Measurements from ENCODE around the gene CSMD2. TPM values are rescaled to one million over a fixed set of nuclear protein-coding genes. Genes with fewer than 3 reads are reported as not detected.
A peak's percentile ranks its signal among the peaks of the same experiment; 100 is the strongest.
"Not testable (repeated sequence)": the region's sequence is repeated elsewhere in the genome, so short reads cannot be mapped to it uniquely, and the experiment has no call there.

Gene CSMD2
- total and polyA plus RNA-seq, 2 donors from 2014 or later = 0.47 TPM; not detected in 1

GRCh38 chr1:34018285-34018684, 146.7 kb downstream of the CSMD2 start:
- FAIRE-seq (no peak), DNase-seq (no peak)
- Histone ChIP-seq H3K4me1 (ENCODE audit: control insufficient read depth in 2 of 3, insufficient read depth in 2 of 3, low read depth in 1 of 3, low read length in 3 of 3) (peaks cover 0 to 4% (median 3%) of the 10 kb centered on the region in 3 donors), H3K27ac (ENCODE audit: low read depth in 2 of 2, low read length in 2 of 2) (no peak overlapping the region), H3K9me3 (ENCODE audit: control insufficient read depth in 2 of 3, insufficient read depth in 1 of 3, low read length in 3 of 3) (no peaks in the 10 kb centered on the region), H3K9ac (ENCODE audit: low read length in 3 of 3) (no peak overlapping the region), H3K4me3 (ENCODE audit: low read length in 3 of 3) (no peak overlapping the region), H3K27me3 (ENCODE audit: control insufficient read depth, insufficient read depth, low read length) (no peaks in the 10 kb centered on the region), H3K36me3 (ENCODE audit: control insufficient read depth in 2 of 3, insufficient read depth in 3 of 3, low read length in 3 of 3) (no peaks in the 10 kb centered on the region)
- intact Hi-C loops (cut with DNase I) = no loop called here
- no peak for TF ChIP-seq CTCF (IDR thresholded peaks at IDR 0.05; ENCODE audit: borderline replicate concordance, extremely low read depth, insufficient read depth)

- H3K4me3 ChIP-seq (ENCODE audit: low read length in 3 of 3); H3K36me3 ChIP-seq (ENCODE audit: control insufficient read depth in 2 of 3, insufficient read depth in 3 of 3, low read length in 3 of 3); H3K4me1 ChIP-seq (ENCODE audit: control insufficient read depth in 2 of 3, insufficient read depth in 2 of 3, low read depth in 1 of 3, low read length in 3 of 3); FAIRE-seq; H3K27me3 ChIP-seq (ENCODE audit: control insufficient read depth, insufficient read depth, low read length); H3K9ac ChIP-seq (ENCODE audit: low read length in 3 of 3); H3K9me3 ChIP-seq (ENCODE audit: control insufficient read depth in 2 of 3, insufficient read depth in 1 of 3, low read length in 3 of 3); DNase-seq; H3K27ac ChIP-seq (ENCODE audit: low read depth in 2 of 2, low read length in 2 of 2); intact Hi-C loops (cut with DNase I): not testable (repeated sequence)
Observed at GRCh38 chr1:34016281-34016680, 148.7 kb downstream of the CSMD2 start.

GRCh38 chr1:34013958-34014737, 150.9 kb downstream of the CSMD2 start:
- Histone ChIP-seq H3K9ac (ENCODE audit: low read length in 3 of 3) (no peak overlapping the region), H3K27me3 (ENCODE audit: control insufficient read depth, insufficient read depth, low read length) (no peaks in the 10 kb centered on the region), H3K27ac (ENCODE audit: low read depth in 2 of 2, low read length in 2 of 2) (no peak overlapping the region), H3K4me3 (ENCODE audit: low read length in 3 of 3) (no peak overlapping the region), H3K4me1 (ENCODE audit: control insufficient read depth in 2 of 3, insufficient read depth in 2 of 3, low read depth in 1 of 3, low read length in 3 of 3) (peaks cover 0 to 4% (median 3%) of the 10 kb centered on the region in 3 donors), H3K9me3 (ENCODE audit: control insufficient read depth in 2 of 3, insufficient read depth in 1 of 3, low read length in 3 of 3) (no peaks in the 10 kb centered on the region), H3K36me3 (ENCODE audit: control insufficient read depth in 2 of 3, insufficient read depth in 3 of 3, low read length in 3 of 3) (no peaks in the 10 kb centered on the region)
- DNase-seq = peak in 4 of 5 donors; percentile 22 to 57 (median 44)
- no peak for FAIRE-seq
- intact Hi-C loops (cut with DNase I) = no loop called here
- peak; percentile 60 for TF ChIP-seq CTCF (IDR thresholded peaks at IDR 0.05; ENCODE audit: borderline replicate concordance, extremely low read depth, insufficient read depth)

- DNase-seq (no peak), FAIRE-seq (no peak)
- H3K27me3 ChIP-seq (ENCODE audit: control insufficient read depth, insufficient read depth, low read length) = no peaks in the 10 kb centered on the region
- peaks cover 0 to 4% (median 3%) of the 10 kb centered on the region in 3 donors for H3K4me1 ChIP-seq (ENCODE audit: control insufficient read depth in 2 of 3, insufficient read depth in 2 of 3, low read depth in 1 of 3, low read length in 3 of 3)
- no peak for TF ChIP-seq CTCF (IDR thresholded peaks at IDR 0.05; ENCODE audit: borderline replicate concordance, extremely low read depth, insufficient read depth)
- intact Hi-C loops (cut with DNase I) = no loop called here
- H3K27ac ChIP-seq (ENCODE audit: low read depth in 2 of 2, low read length in 2 of 2) = no peak overlapping the region
- no peak overlapping the region for H3K4me3 ChIP-seq (ENCODE audit: low read length in 3 of 3)
- H3K36me3 ChIP-seq (ENCODE audit: control insufficient read depth in 2 of 3, insufficient read depth in 3 of 3, low read length in 3 of 3) = no peaks in the 10 kb centered on the region
- no peak overlapping the region for H3K9ac ChIP-seq (ENCODE audit: low read length in 3 of 3)
- H3K9me3 ChIP-seq (ENCODE audit: control insufficient read depth in 2 of 3, insufficient read depth in 1 of 3, low read length in 3 of 3) = no peaks in the 10 kb centered on the region
Observed at GRCh38 chr1:34013136-34013535, 151.9 kb downstream of the CSMD2 start.

Data from kidney (tissue), 14 donors.